Esophagus muscularis mucosa (tissue), 4 donors: ENCODE measurements around the gene UPF2. TPM values are rescaled to one million over a fixed set of nuclear protein-coding genes. Genes with fewer than 3 reads are reported as not detected.
"Not testable (repeated sequence)": the region's sequence is repeated elsewhere in the genome, so short reads cannot be mapped to it uniquely, and the experiment has no call there.

Experiments
- DNase-seq: peaks from one replicate; pipeline ENCODE4 v3.0.0-alpha.2; 2017; ENCODE audit errors: extremely low spot score
- H3K27ac ChIP-seq, 4 donors: fragments of 200-600 bp; sonication (generic); replicated peaks in 1 of 4; 1 replicate in 3 of 4; 2 replicates in 1 of 4; pipeline ENCODE4 v1.5.1; 2016 to 2019; ENCODE audit warnings: mild to moderate bottlenecking in 1 of 4
- H3K27me3 ChIP-seq, 4 donors: fragments of 200-600 bp; sonication (generic); one replicate each; pipeline versions ENCODE4 v1.5.1 to v1.6.0; 2016 to 2019
- H3K36me3 ChIP-seq, 4 donors: fragments of 200-600 bp; sonication (generic); one replicate each; pipeline ENCODE4 v1.5.1; 2016 to 2019
- H3K4me1 ChIP-seq, 4 donors: fragments of 200-600 bp; sonication (generic); one replicate each; pipeline ENCODE4 v1.5.1; 2016 to 2019
- H3K4me3 ChIP-seq, 4 donors: fragments of 200-600 bp; sonication (generic); 1 replicate in 2 of 4; 2 replicates in 2 of 4; pipeline ENCODE4 v1.5.1; 2016 to 2019; ENCODE audit warnings: mild to moderate bottlenecking in 4 of 4, moderate library complexity in 1 of 4
- H3K9me3 ChIP-seq, 4 donors: fragments of 200-600 bp; sonication (generic); 1 replicate in 3 of 4; 2 replicates in 1 of 4; pipeline ENCODE4 v1.5.1; 2016 to 2019
- EP300 ChIP-seq: sonication (generic); formaldehyde crosslinking; IDR thresholded peaks from one replicate; pipeline ENCODE4 v1.6.1; 2017; ENCODE audit warnings: antibody characterized with exemption
- POLR2A ChIP-seq: fragments of 450-650 bp; IDR thresholded peaks from one replicate; pipeline ENCODE4 v1.6.1; 2017; ENCODE audit warnings: antibody characterized with exemption, moderate library complexity, mild to moderate bottlenecking, low read depth
- POLR2AphosphoS5 ChIP-seq, 2 donors: sonication (generic); formaldehyde crosslinking; IDR thresholded peaks; one replicate each; pipeline ENCODE4 v1.6.1; 2017; ENCODE audit warnings: antibody characterized with exemption in 2 of 2
- WGBS: methylation state at CpG from one replicate; pipeline ENCODE4 v1.1.5; 2018; 5-methylcytosine and 5-hydroxymethylcytosine counted together
- intact Hi-C: fragments of 100-400 bp; cut with DNase I; formaldehyde crosslinking; loops from one replicate; pipeline ENCODE4 v1.15.1; 2023
- total RNA-seq, 4 donors: library from RNA; depleted of rRNA; stranded (reverse); fragments of >200 nt; gene quantifications; one replicate each; pipeline versions ENCODE4 v1.1.0 to v1.2.1, GENCODE V29; 2016
- TF ChIP-seq, protein P1 (sequence below), 3 experiments: fragments of 200-600 bp in 2 of 3; fragments of 450-650 bp in 1 of 3; sonication (generic) in 2 of 3; IDR thresholded peaks; one replicate each; pipeline ENCODE4 v1.5.1; 2017 to 2019; ENCODE audit warnings: antibody characterized with exemption in 3 of 3, mild to moderate bottlenecking in 2 of 3, moderate library complexity in 1 of 3

Gene UPF2
- total RNA-seq, 4 donors from 2014 or later: 26.0 to 38.6 (median 28.0) TPM

DNA sequence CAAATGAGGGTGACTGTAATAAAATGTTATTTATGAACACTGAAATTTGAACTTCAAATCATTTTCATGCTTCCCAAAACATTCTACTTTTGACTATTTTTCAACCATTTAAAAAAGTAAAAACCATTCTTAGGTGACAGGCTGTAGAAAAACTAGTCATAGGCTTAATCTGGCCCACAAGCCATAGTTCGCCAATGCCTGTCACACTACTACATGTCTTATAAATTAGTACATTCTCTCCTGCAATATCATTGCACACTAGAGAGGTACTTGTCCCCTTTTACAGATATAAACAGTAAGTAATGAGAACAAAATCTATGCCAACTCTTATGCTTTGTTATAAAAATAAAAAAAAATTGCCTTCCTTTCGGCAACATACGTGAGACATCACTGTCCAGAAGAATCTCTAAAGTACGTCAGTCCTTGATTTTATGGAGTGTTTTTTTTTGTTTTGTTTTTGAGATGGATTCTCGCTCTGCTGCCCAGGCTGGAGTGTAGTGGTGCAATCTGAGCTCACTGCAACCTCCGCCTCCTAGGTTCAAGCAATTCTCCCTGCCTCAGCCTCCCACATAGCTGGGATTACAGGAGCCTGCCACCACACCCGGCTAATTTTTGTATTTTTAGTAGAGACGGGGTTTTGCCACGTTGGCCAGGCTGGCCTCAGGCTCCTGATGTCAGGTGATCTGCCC, 23.2 kb downstream of the UPF2 start:
- Histone ChIP-seq H3K4me1 (peaks cover 0 to 33% (median 22%) of the 10 kb centered on the region in 4 donors), H3K4me3 (no peak overlapping the region), H3K9me3 (no peaks in the 10 kb centered on the region), H3K27ac (peak overlapping the region in 1 of 4 donors; percentile 3), H3K27me3 (no peaks in the 10 kb centered on the region), H3K36me3 (peaks cover 0 to 13% (median 4%) of the 10 kb centered on the region in 4 donors)
- intact Hi-C loops: no loop called here
- no peak for TF ChIP-seq POLR2AphosphoS5 (IDR thresholded peaks at IDR 0.05)
- TF ChIP-seq EP300: no peak
- TF ChIP-seq, protein P1, sequence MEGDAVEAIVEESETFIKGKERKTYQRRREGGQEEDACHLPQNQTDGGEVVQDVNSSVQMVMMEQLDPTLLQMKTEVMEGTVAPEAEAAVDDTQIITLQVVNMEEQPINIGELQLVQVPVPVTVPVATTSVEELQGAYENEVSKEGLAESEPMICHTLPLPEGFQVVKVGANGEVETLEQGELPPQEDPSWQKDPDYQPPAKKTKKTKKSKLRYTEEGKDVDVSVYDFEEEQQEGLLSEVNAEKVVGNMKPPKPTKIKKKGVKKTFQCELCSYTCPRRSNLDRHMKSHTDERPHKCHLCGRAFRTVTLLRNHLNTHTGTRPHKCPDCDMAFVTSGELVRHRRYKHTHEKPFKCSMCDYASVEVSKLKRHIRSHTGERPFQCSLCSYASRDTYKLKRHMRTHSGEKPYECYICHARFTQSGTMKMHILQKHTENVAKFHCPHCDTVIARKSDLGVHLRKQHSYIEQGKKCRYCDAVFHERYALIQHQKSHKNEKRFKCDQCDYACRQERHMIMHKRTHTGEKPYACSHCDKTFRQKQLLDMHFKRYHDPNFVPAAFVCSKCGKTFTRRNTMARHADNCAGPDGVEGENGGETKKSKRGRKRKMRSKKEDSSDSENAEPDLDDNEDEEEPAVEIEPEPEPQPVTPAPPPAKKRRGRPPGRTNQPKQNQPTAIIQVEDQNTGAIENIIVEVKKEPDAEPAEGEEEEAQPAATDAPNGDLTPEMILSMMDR (IDR thresholded peaks at IDR 0.05): no peak
- TF ChIP-seq POLR2A: no peak
- DNase-seq: no peak
- WGBS: 82% methylated on average over 9 of the region's 9 CpGs

GRCh38 chr10:12018438-12019282, 23.9 kb downstream of the UPF2 start:
- no peaks in the 10 kb centered on the region for H3K27me3 ChIP-seq
- no peak overlapping the region for H3K4me3 ChIP-seq
- TF ChIP-seq EP300: no peak
- TF ChIP-seq POLR2AphosphoS5 (IDR thresholded peaks at IDR 0.05): no peak
- no peak for TF ChIP-seq POLR2A
- TF ChIP-seq, protein P1 (IDR thresholded peaks at IDR 0.05): no peak
- intact Hi-C loops: no loop called here
- peaks cover 0 to 16% (median 4%) of the 10 kb centered on the region in 4 donors for H3K36me3 ChIP-seq
- DNase-seq: no peak
- no peaks in the 10 kb centered on the region for H3K9me3 ChIP-seq
- H3K4me1 ChIP-seq: peaks cover 0 to 33% (median 22%) of the 10 kb centered on the region in 4 donors
- WGBS: 93% methylated on average over 6 of the region's 6 CpGs
- peak overlapping the region in 1 of 4 donors; percentile 3 for H3K27ac ChIP-seq

- intact Hi-C loops: no loop called here
- Histone ChIP-seq H3K9me3 (peaks cover 0 to 8% (median 0%) of the 10 kb centered on the region in 4 donors), H3K4me1 (peaks cover 0 to 10% (median 9%) of the 10 kb centered on the region in 4 donors), H3K4me3 (no peak overlapping the region), H3K27me3 (no peaks in the 10 kb centered on the region), H3K27ac (no peak overlapping the region), H3K36me3 (peaks cover 10 to 43% (median 25%) of the 10 kb centered on the region in 4 donors)
- WGBS: 92% methylated on average over 1 of the region's 1 CpG
- DNase-seq: no peak
- TF ChIP-seq POLR2AphosphoS5 (IDR thresholded peaks at IDR 0.05): no peak
- TF ChIP-seq EP300: no peak
- TF ChIP-seq POLR2A: no peak
- TF ChIP-seq, protein P1 (IDR thresholded peaks at IDR 0.05): no peak
Measured at GRCh38 chr10:12013926-12014325, 28.7 kb downstream of the UPF2 start.

DNA sequence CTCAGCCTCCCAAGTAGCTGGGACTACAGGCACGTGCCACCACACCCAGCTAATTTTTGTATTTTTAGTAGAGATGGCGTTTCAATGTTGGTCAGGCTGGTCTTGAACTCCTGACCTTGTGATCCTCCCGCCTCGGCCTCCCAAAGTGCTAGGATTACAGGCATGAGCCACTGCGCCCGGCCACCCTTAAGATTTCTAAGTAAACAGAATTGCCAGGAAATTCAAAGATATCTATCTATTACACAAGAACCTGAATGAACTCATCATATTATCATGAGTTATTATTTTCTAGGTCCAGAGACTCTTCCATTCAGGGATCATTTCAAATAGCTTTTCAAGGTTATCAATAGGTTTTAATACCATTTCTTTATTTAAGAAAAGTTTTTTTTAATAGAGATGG, 29.2 kb downstream of the UPF2 start:
- H3K27me3 ChIP-seq, intact Hi-C loops, H3K4me1 ChIP-seq, H3K4me3 ChIP-seq, H3K9me3 ChIP-seq, H3K27ac ChIP-seq, DNase-seq: not testable (repeated sequence)
- WGBS: 96% methylated on average over 6 of the region's 6 CpGs
- peaks cover 10 to 48% (median 28%) of the 10 kb centered on the region in 4 donors for H3K36me3 ChIP-seq

GRCh38 chr10:12010353-12010752, 32.3 kb downstream of the UPF2 start:
- WGBS: 98% methylated on average over 4 of the region's 4 CpGs
- Histone ChIP-seq H3K4me3 (no peak overlapping the region), H3K27ac (no peak overlapping the region), H3K36me3 (peaks cover 16 to 70% (median 47%) of the 10 kb centered on the region in 4 donors), H3K9me3 (peaks cover 0 to 8% (median 0%) of the 10 kb centered on the region in 4 donors), H3K27me3 (no peaks in the 10 kb centered on the region), H3K4me1 (no peaks in the 10 kb centered on the region)
- TF ChIP-seq EP300 (no peak), POLR2AphosphoS5 (IDR thresholded peaks at IDR 0.05) (no peak), POLR2A (no peak)
- TF ChIP-seq, protein P1 (IDR thresholded peaks at IDR 0.05): no peak
- no peak for DNase-seq
- intact Hi-C loops: no loop called here

GRCh38 chr10:12008842-12009241, 33.8 kb downstream of the UPF2 start:
- H3K27ac ChIP-seq, H3K4me1 ChIP-seq, H3K9me3 ChIP-seq, DNase-seq, intact Hi-C loops, H3K27me3 ChIP-seq, H3K4me3 ChIP-seq: not testable (repeated sequence)
- peaks cover 19 to 79% (median 50%) of the 10 kb centered on the region in 4 donors for H3K36me3 ChIP-seq
